Adrenal gland (tissue), 12 donors: ENCODE measurements around the gene RUNX1. TPM values are rescaled to one million over a fixed set of nuclear protein-coding genes. Genes with fewer than 3 reads are reported as not detected.

Experiments used
- DNase-seq, 7 donors: peaks; one replicate each; pipeline ENCODE4 v3.0.0-alpha.2; 2019 to 2020
- H3K27ac ChIP-seq, 5 donors: fragments of 200-600 bp; sonication (generic) in 4 of 5; 1 replicate in 3 of 5; 2 replicates in 2 of 5; pipeline versions ENCODE4 v1.5.1 to v1.8.0; 2016 to 2020; ENCODE audit warnings: mild to moderate bottlenecking in 1 of 5
- H3K27me3 ChIP-seq: fragments of 200-600 bp; 2 replicates; pipeline ENCODE4 v1.8.0; 2021
- H3K36me3 ChIP-seq, 2 donors: fragments of 200-600 bp; replicated peaks in 1 of 2; 1 replicate in 1 of 2; 2 replicates in 1 of 2; pipeline versions ENCODE4 v1.5.1 to v1.8.0; 2018 to 2022
- H3K4me1 ChIP-seq, 2 donors: fragments of 200-600 bp; replicated peaks in 1 of 2; 1 replicate in 1 of 2; 2 replicates in 1 of 2; pipeline versions ENCODE4 v1.5.1 to v1.8.0; 2018 to 2021
- H3K4me3 ChIP-seq, 4 donors: fragments of 200-600 bp; sonication (generic) in 3 of 4; one replicate each; pipeline ENCODE4 v1.5.1; 2016 to 2018
- H3K9me3 ChIP-seq, 3 donors: fragments of 200-600 bp; sonication (generic) in 1 of 3; replicated peaks in 1 of 3; 1 replicate in 2 of 3; 2 replicates in 1 of 3; pipeline versions ENCODE4 v1.5.1 to v1.8.0; 2016 to 2021
- CTCF ChIP-seq, 6 experiments: fragments of 450-650 bp in 4 of 6; fragments of 200-600 bp in 2 of 6; sonication (generic) in 1 of 6; IDR thresholded peaks; 1 replicate in 5 of 6; 2 replicates in 1 of 6; pipeline versions ENCODE4 v1.5.1 to v1.8.0; 2016 to 2021; ENCODE audit warnings: antibody characterized with exemption in 6 of 6, mild to moderate bottlenecking in 2 of 6, moderate library complexity in 1 of 6
- POLR2A ChIP-seq, 2 donors: fragments of 450-650 bp; IDR thresholded peaks; one replicate each; pipeline ENCODE4 v1.6.1; 2017; ENCODE audit warnings: antibody characterized with exemption in 2 of 2, mild to moderate bottlenecking in 2 of 2, moderate library complexity in 1 of 2
- WGBS, 4 donors: extraction: QIAGEN DNeasy Blood & Tissue Kit in 2 of 4; methylation state at CpG; one replicate each; pipeline versions ENCODE4 v1.1.5 to v1.1.7; 2013 to 2017; 5-methylcytosine and 5-hydroxymethylcytosine counted together
- intact Hi-C, 2 donors: fragments of 100-400 bp; cut with DNase I; formaldehyde crosslinking; loops; one replicate each; pipeline versions ENCODE4 v1.14.1 to v1.15.0; 2022 to 2023
- polyA plus RNA-seq, 3 donors: library from polyadenylated mRNA; stranded (reverse); fragments of 200-250 nt in 2 of 3; fragments of 350-450 nt in 1 of 3; fragmentation: Illumina TruSeq in 1 of 3; extraction: RNeasy Lipid Tissue Mini Kit (QIAGEN cat#74804) in 1 of 3; gene quantifications; one replicate each; pipeline ENCODE4 v1.2.3, GENCODE V29; 2013 to 2014
- total RNA-seq, 9 donors: library from RNA; depleted of rRNA in 4 of 9; stranded (reverse); fragments of >200 nt in 4 of 9; fragments of 120-200 nt in 1 of 9; fragmentation: NEBNext Ultra II Directional in 1 of 9; extraction: Animal tissue kit (Norgen Biotek cat#: 25700) in 1 of 9; gene quantifications; one replicate each; pipeline versions ENCODE4 v1.1.0 to v1.2.4, GENCODE V29; 2013 to 2023
- donor health status: healthy with polysubstance abuse.
- donor health status: Bipolar disorder and iron deficiency.
- donor health status: DM: yes; HTN: yes; CAD: no.
- donor health status: DM: no; HTN: no; CAD: no.
- donor health status: DM: no; HTN: no; CAD: no.
- donor health status: DM: yes; HTN: yes; CAD: no.

RUNX1 gene
- total and polyA plus RNA-seq, 12 donors = 0.83 to 27.2 (median 8.2) TPM

DNA sequence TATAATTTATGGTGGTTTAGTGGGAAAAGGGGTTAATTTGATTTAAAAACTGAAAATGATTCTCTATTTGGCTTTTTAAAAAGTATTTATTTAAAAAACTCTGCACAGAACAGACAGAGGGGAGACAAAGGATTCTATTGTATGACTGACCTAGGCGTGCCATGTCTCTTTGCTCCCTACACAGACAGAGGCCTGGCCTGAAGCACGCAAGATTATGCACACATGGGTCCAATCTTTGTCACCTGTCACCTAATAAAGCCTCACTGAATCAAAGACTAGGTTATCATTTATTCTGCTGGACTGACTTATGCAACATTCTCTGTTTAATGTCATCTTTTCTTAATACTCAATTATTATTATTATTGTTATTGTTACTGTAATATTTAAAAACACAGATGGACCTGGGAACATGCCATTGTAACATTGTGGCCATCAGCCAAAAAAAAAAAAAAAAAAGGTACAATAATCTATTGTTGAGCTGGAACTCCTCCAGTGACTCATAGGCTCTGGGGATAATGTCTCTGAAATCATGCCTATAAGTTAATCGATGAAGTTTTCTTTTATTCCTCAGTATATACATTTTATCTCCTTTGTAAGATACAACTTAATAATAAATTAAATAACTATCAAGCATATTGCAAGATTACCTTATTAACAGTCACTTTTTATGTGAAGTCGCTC is 112.1 kb downstream of the RUNX1 start:
- no peaks in the 10 kb centered on the region for H3K9me3 ChIP-seq
- no peaks in the 10 kb centered on the region for H3K4me1 ChIP-seq
- intact Hi-C loops = no loop called here
- H3K27ac ChIP-seq = no peak overlapping the region
- DNase-seq = no peak
- 79 to 89% (median 83%) methylated on average over 4 of the region's 4 CpGs for WGBS, 4 donors
- peaks cover 20% of the 10 kb centered on the region for H3K27me3 ChIP-seq
- no peak for TF ChIP-seq CTCF (IDR thresholded peaks at IDR 0.05)
- TF ChIP-seq POLR2A (IDR thresholded peaks at IDR 0.05) = no peak
- H3K4me3 ChIP-seq = no peak overlapping the region
- no peaks in the 10 kb centered on the region for H3K36me3 ChIP-seq

- H3K4me1 ChIP-seq = no peaks in the 10 kb centered on the region
- peaks cover 20% of the 10 kb centered on the region for H3K27me3 ChIP-seq
- DNase-seq = no peak
- no peak overlapping the region for H3K4me3 ChIP-seq
- no peak for TF ChIP-seq CTCF (IDR thresholded peaks at IDR 0.05)
- TF ChIP-seq POLR2A (IDR thresholded peaks at IDR 0.05) = no peak
- H3K9me3 ChIP-seq = no peaks in the 10 kb centered on the region
- H3K27ac ChIP-seq = no peak overlapping the region
- intact Hi-C loops = no loop called here
- WGBS, 4 donors = 58 to 65% (median 60%) methylated on average over 11 of the region's 11 CpGs
- no peaks in the 10 kb centered on the region for H3K36me3 ChIP-seq
These were observed 112.7 kb downstream of the RUNX1 start for GRCh38 chr21:34936371-34936789.

GRCh38 chr21:34935898-34936297 is 113.2 kb downstream of the RUNX1 start:
- H3K9me3 ChIP-seq = no peaks in the 10 kb centered on the region
- intact Hi-C loops = no loop called here
- no peak overlapping the region for H3K4me3 ChIP-seq
- WGBS, 4 donors = 67 to 81% (median 75%) methylated on average over 4 of the region's 4 CpGs
- H3K27ac ChIP-seq = no peak overlapping the region
- H3K4me1 ChIP-seq = no peaks in the 10 kb centered on the region
- DNase-seq = no peak
- H3K27me3 ChIP-seq = peaks cover 20% of the 10 kb centered on the region
- H3K36me3 ChIP-seq = no peaks in the 10 kb centered on the region
- no peak for TF ChIP-seq POLR2A (IDR thresholded peaks at IDR 0.05)
- TF ChIP-seq CTCF (IDR thresholded peaks at IDR 0.05) = no peak

DNA sequence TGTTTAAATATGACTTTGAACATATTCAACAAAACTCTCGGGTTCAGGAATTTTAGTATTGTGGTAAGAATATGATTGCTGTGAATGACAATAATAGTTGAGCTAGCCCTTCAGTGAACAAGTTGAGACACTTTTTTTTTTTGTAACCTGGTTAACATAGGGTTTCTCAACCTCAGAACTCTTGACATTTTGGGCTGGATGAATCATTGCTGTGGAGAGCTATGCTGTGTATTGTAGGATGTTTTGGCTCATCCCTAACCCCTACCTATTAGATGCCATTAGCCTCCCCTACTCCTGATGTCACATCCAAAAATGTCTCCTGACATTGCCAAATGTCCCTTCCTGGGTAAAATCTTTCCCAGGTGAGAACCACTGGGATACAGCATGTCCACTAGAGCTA is 113.7 kb downstream of the RUNX1 start:
- no peak overlapping the region for H3K27ac ChIP-seq
- DNase-seq = no peak
- no peaks in the 10 kb centered on the region for H3K36me3 ChIP-seq
- WGBS, 4 donors = 56 to 95% (median 81%) methylated on average over 1 of the region's 1 CpG
- intact Hi-C loops = no loop called here
- TF ChIP-seq CTCF (IDR thresholded peaks at IDR 0.05) (no peak), POLR2A (IDR thresholded peaks at IDR 0.05) (no peak)
- no peaks in the 10 kb centered on the region for H3K9me3 ChIP-seq
- peaks cover 20% of the 10 kb centered on the region for H3K27me3 ChIP-seq
- no peak overlapping the region for H3K4me3 ChIP-seq
- no peaks in the 10 kb centered on the region for H3K4me1 ChIP-seq
